Ecto neural progenitor cell (in vitro differentiated cells): ENCODE data around the gene CRMP1.
"Not testable (repeated sequence)": the region's sequence is repeated elsewhere in the genome, so short reads cannot be mapped to it uniquely, and the experiment has no call there.

ENCODE experiments used
- DNase-seq: peaks from one replicate; pipeline ENCODE4 v3.0.0-alpha.2; 2018; ENCODE audit warnings: low spot score

CRMP1 gene

GRCh38 chr4:5822619-5823018 is 70.3 kb downstream of the CRMP1 start:
- no peak for DNase-seq

- DNase-seq: peak; percentile 60
These were observed 71.1 kb downstream of the CRMP1 start for GRCh38 chr4:5821665-5822358.

GRCh38 chr4:5816851-5817375 is 76.0 kb downstream of the CRMP1 start:
- no peak for DNase-seq

- no peak for DNase-seq
These were observed 76.8 kb downstream of the CRMP1 start for GRCh38 chr4:5816101-5816500.

GRCh38 chr4:5815641-5816040 is 77.2 kb downstream of the CRMP1 start:
- no peak for DNase-seq

GRCh38 chr4:5814421-5814820 is 78.5 kb downstream of the CRMP1 start:
- DNase-seq: no peak

GRCh38 chr4:5813882-5814255 is 79.0 kb downstream of the CRMP1 start:
- DNase-seq: no peak

GRCh38 chr4:5812506-5813229 is 80.2 kb downstream of the CRMP1 start:
- DNase-seq: no peak

- DNase-seq: not testable (repeated sequence)
These were observed 80.8 kb downstream of the CRMP1 start for GRCh38 chr4:5812057-5812456.

- DNase-seq: no peak
These were observed 82.0 kb downstream of the CRMP1 start for GRCh38 chr4:5810770-5811430.

- DNase-seq: no peak
These were observed 82.7 kb downstream of the CRMP1 start for GRCh38 chr4:5810151-5810550.

GRCh38 chr4:5809216-5809776 is 83.6 kb downstream of the CRMP1 start:
- DNase-seq: no peak

GRCh38 chr4:5808081-5808741 is 84.7 kb downstream of the CRMP1 start:
- DNase-seq: no peak

GRCh38 chr4:5805270-5805669 is 87.6 kb downstream of the CRMP1 start:
- no peak for DNase-seq

GRCh38 chr4:5804656-5805055 is 88.2 kb downstream of the CRMP1 start:
- no peak for DNase-seq

- DNase-seq: no peak
These were observed 90.3 kb downstream of the CRMP1 start for GRCh38 chr4:5802565-5802964.

- DNase-seq: no peak
These were observed 91.2 kb downstream of the CRMP1 start for GRCh38 chr4:5801696-5802095.

- no peak for DNase-seq
These were observed 92.4 kb downstream of the CRMP1 start for GRCh38 chr4:5800496-5800895.

GRCh38 chr4:5799406-5799805 is 93.5 kb downstream of the CRMP1 start:
- DNase-seq: no peak

GRCh38 chr4:5798946-5799345 is 93.9 kb downstream of the CRMP1 start:
- no peak for DNase-seq

- no peak for DNase-seq
These were observed 94.4 kb downstream of the CRMP1 start for GRCh38 chr4:5798462-5798861.

- DNase-seq: no peak
These were observed 95.0 kb downstream of the CRMP1 start for GRCh38 chr4:5797866-5798265.
